HG03457 (cell line): ENCODE measurements around the gene CENPC.
A peak's percentile ranks its signal among the peaks of the same experiment; 100 is the strongest.
"Not testable (repeated sequence)": the region's sequence is repeated elsewhere in the genome, so short reads cannot be mapped to it uniquely, and the experiment has no call there.

Experiments
- ATAC-seq: cut with Tn5 transposase; IDR thresholded peaks from one replicate; pipeline ENCODE4 v1.9.1; 2021; ENCODE audit warnings: moderate number of reproducible peaks; ENCODE audit not compliant: unreplicated experiment

The CENPC gene

DNA sequence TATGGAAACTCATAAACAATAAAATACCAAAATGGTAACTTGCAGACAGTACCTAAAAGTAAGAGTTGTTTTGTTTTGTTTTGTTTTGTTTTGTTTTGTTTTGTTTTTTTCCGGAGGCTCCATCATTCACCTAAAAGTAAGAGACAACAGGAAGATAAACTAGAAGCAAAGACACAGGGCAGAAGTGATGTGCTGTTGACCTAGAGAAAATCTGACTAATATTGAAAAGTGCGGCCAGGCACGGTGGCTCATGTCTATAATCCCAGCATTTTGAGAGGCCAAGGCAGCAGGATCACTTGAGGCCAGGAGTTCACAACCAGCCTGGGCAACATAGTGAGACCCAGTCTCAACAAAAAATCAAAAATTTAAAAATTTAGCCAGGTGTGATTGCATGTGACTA lies 5.6 kb upstream of the CENPC start:
- ATAC-seq, result no peak

- ATAC-seq, result no peak
These were observed 5.1 kb upstream of the CENPC start for GRCh38 chr4:67550451-67550850.

DNA sequence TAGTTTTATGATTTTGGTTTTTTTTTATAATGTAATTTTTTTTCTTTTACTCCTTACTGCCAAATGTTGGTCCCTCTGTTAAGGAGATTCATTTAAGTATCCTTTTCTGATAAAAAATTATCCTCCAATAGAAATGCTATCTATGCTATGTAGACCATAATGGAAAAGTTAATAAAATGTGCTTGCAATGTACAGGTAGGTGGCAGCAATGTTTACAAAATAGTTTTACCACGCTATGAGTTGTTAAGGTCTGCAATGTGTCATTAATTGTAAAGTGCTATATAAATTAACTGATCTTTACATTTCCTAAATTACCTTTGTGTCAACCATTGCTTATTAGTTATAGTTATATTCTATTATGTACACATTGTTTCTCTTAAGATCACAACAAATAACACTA lies 3.8 kb upstream of the CENPC start:
- ATAC-seq, result peak; percentile 28

DNA sequence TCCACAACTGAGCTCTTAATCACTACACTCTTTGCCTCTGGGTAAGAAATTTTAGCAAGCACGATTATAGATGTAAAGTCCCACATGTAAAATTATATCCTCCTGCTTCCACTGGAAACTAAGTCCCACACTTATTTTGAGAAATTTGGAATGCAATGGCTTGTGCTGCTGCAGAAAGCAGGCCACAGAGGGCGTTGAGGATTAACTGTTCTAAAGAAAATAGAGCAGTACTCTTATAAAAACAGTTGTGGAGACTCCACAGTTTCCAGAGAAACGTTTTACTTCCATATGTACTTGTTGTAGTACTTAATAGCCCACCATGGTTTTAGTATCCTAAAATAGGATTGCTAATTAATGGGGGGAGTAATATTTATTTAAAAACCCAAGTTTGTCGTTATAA lies 1.7 kb upstream of the CENPC start:
- ATAC-seq, result no peak

GRCh38 chr4:67546004-67546356 lies 677 bp upstream of the CENPC start:
- no peak for ATAC-seq

GRCh38 chr4:67542076-67542475 lies 3.2 kb downstream of the CENPC start:
- ATAC-seq, result no peak

DNA sequence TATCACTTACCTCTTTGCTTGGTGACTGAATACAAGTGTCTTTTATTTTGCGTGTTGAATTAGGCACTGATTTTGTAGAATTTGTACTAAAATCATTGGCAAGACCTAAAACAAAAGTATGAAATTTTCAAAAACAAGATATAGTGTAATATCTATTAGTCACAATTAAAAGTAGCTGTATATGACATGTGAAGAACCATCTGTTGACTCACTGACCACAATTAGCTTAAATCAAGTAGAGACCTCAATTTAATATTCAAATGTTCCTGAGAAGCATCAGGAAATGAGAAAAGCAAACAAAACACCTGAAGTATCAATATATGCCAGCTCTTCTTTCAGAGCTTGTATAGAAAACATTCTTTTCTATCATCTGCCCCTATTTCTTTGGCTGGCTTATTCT lies 5.5 kb downstream of the CENPC start:
- no peak for ATAC-seq

GRCh38 chr4:67535280-67535840 lies 9.9 kb downstream of the CENPC start:
- ATAC-seq, result no peak

- ATAC-seq, result no peak
These were observed 12.2 kb downstream of the CENPC start for GRCh38 chr4:67533112-67533511.

DNA sequence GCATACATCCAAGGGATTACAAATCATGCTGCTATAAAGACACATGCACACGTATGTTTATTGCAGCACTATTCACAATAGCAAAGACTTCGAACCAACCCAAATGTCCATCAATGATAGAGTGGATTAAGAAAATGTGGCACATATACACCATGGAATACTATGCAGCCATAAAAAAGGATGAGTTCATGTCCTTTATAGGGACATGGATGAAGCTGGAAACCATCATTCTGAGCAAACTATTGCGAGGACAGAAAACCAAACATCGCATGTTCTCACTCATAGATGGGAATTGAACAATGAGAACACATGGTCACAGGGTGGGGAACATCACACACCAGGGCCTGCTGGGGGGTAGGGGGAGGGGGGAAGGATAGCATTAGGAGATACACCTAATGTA lies 12.9 kb downstream of the CENPC start:
- ATAC-seq, result not testable (repeated sequence)

DNA sequence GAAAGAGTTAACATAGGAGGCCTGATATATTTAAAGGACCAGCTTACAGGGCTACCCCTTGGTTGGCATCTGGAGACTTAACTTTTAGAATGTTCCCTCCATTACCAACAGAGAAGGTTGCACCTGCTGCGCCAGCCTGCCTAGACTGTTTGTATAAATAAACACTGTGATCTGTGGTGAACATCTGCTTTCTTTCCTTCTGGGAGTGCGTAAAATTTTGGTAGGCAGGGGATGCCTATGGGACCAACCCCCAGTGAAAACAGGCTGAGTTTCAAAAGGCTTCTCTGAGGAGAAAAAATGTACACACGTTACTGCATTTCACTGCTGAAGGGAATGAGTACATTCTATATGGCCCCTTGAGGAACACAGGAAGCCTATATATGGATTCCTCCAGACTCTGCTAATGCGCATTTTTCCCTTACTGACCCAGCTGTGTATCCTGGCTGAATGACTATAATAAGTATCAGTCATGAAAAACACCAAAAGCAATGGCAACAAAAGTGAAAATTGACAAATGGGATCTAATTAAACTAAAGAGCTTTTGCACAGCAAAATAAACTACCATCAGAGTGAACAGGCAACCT lies 13.8 kb downstream of the CENPC start:
- no peak for ATAC-seq

DNA sequence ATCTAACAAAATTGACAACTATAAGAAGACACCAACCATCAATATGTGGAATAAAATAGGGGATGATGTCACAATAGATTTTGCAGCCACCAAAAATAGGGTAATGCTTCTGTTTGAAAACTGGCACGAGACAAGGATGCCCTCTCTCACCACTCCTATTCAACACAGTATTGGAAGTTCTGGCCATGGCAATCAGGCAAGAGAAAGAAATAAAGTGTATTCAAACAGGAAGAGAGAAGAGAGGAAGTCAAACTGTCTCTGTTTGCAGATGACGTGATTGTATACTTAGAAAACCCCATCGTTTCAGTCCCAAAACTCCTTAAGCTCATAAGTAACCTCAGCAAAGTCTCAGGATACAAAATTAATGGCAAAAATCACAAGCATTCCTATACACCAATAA lies 21.2 kb downstream of the CENPC start:
- ATAC-seq, result not testable (repeated sequence)

GRCh38 chr4:67522851-67523671 lies 22.2 kb downstream of the CENPC start:
- ATAC-seq, result no peak

DNA sequence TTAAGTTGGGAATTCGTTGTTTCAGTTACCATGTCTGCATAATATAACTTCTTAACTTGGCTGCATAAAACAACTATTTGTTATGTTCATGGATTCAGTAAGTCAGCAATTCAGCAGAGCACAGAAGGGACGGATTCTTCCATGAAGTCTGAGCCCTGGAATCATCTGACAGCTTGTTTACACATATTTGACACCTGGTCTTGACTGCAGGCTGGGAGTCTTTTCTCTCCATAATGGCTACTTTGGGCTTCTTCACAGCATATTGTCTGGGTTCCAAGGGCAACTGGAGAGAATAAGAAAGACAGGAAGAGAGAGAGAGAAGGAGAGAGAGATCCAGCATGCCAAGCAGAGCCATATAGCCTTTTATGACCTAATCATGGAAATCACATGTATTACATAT lies 23.1 kb downstream of the CENPC start:
- no peak for ATAC-seq

DNA sequence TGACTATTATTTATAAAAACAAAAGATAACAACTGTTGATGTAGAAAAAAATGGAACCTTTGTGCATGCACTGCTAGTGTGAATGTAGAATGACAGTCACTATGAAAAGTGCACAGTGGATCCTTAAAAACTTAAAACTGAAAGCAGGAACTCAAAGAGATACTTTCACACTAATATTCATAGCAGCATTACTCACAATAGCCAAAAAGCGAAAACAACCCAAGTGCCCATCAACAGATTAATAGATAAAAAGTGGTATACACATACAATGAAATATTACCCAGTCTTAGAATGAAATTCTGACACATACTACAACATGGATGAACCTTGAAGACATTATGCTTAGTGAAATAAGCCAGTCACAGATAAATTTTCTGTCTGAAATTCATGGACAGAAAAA lies 23.8 kb downstream of the CENPC start:
- ATAC-seq, result peak; percentile 72

- no peak for ATAC-seq
These were observed 25.2 kb downstream of the CENPC start for GRCh38 chr4:67520141-67520540.

- ATAC-seq, result no peak
These were observed 32.8 kb downstream of the CENPC start for GRCh38 chr4:67512501-67512900.

GRCh38 chr4:67500373-67500772 lies 44.9 kb downstream of the CENPC start:
- ATAC-seq, result no peak

DNA sequence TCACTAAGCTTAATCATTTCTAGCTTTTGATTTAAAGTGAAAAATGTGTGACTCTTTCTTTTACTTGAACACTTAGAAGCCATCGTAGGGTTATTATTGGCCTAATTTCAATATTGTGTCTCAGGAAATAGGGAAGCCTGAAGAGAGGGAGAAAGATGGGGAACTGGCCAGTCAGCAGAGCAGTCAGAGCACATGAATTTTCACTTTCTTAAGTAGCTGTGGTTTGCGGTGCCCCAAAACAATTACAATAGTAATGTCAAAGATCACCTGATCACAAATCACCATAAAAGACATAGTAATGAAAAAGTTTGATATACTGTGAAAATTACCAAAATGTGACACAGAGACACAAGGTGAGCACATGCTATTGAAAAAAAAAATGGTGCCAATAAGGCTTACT lies 45.5 kb downstream of the CENPC start:
- ATAC-seq, result no peak

DNA sequence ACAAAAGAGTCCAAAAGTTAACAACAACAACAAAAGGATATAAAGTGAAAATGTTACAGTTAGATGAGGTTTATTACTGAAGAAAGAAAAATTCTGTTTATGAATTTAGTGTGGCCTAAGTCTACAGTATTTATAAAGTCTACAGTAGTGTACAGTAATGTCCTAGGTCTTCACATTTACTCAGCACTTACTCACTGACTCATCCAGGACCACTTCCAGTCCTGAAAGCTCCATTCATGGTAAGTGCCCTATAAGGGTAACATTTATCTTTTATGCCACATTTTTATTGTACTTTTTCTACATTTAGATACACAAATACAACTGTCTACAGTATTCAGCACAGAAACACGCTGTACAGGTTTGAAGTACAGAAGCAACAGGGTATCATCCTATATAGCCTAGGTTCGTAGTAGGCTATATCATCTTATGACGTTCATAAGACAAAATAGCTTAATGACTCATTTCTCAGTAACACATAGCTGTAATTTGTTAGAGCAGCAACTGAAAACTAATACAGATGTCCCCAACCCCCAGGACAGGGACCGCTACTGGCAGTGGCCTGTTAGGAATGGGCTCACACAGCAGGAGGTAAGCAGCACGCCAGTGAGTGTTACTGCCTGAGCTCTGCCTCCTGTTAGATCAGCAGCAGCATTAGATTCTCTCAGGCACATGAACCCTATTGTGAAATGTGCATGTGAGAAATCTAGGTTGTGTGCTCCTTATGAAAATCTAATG lies 61.3 kb downstream of the CENPC start:
- no peak for ATAC-seq

GRCh38 chr4:67480810-67481209 lies 64.5 kb downstream of the CENPC start:
- ATAC-seq, result no peak

GRCh38 chr4:67475155-67475554 lies 70.1 kb downstream of the CENPC start:
- ATAC-seq, result no peak
